Stimulated activated CD4-positive, alpha-beta T cell treated with anti-CD3 and anti-CD28 coated beads, Interleukin-15, amount 100 ng/mL, for 1 hour (primary cell): ENCODE data around the gene ADISSP.

Experiments
- DNase-seq, 2 donors: peaks; one replicate each; pipeline ENCODE4 v3.0.0-alpha.2; 2020; ENCODE audit warnings: low read depth in 1 of 2, low spot score in 1 of 2

The ADISSP gene

DNA sequence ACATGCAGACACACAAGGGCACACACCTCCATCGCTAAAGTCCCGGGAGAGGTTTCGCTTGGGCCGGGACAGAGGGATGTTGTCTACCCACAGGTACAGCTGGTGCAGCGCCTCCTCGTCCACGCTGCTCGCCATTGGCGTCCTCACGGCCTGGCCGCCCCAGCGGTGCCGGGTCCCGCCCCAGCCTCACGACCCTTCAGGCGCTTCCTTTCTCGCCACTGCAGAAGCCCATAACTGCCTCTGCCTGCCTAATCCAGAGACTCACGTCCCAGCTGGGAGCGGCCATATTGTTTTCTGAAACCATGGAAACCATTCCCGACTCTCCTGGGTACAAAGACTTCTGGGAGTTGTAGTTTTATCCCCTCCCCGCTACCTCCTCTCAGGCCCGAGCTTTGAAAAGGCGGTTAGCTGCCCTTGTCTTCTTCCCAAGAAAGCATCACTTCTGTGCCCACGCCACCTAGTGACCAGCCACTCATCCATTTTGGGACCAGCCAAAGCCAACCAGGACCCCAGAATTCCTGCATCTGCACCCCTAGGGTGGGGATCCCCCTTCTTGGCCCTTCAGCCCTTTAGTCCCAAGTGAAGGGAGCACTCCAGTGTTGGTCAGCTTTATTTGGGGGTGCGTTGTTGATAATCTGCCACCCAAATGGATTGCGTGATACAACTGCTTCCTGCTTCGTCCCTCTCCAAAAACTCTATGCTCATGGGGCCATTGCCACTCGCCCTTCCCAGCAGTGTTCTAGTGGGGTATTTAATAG is 13.8 kb upstream of the ADISSP start, which contains the start of gene SPEF1:
Gene SPEF1 (minus strand): TSS at position 296 of the 758 bp plus-strand sequence. CDS start 161 bp downstream, at position 135.
- no peak for DNase-seq

DNA sequence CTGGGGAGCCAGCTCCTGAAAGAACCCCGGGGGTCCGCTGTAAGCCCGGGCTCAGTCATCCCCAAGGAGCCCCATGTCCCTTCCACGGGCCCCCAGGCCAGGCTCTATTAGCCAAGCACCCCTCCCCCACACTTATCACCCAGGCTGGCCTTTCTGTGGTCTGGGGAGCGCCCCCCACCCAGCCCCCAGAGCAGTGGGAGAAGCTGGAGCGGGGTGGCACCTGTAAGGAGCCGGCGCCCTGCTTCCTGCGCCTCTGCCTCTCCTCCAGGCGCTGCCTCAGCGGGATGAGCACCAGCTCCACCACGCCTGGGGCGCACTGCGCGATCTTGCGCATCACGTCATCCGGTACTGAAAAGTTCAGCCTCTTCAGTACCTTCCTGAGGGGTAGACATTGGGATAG is 11.4 kb upstream of the ADISSP start:
- DNase-seq: no peak

DNA sequence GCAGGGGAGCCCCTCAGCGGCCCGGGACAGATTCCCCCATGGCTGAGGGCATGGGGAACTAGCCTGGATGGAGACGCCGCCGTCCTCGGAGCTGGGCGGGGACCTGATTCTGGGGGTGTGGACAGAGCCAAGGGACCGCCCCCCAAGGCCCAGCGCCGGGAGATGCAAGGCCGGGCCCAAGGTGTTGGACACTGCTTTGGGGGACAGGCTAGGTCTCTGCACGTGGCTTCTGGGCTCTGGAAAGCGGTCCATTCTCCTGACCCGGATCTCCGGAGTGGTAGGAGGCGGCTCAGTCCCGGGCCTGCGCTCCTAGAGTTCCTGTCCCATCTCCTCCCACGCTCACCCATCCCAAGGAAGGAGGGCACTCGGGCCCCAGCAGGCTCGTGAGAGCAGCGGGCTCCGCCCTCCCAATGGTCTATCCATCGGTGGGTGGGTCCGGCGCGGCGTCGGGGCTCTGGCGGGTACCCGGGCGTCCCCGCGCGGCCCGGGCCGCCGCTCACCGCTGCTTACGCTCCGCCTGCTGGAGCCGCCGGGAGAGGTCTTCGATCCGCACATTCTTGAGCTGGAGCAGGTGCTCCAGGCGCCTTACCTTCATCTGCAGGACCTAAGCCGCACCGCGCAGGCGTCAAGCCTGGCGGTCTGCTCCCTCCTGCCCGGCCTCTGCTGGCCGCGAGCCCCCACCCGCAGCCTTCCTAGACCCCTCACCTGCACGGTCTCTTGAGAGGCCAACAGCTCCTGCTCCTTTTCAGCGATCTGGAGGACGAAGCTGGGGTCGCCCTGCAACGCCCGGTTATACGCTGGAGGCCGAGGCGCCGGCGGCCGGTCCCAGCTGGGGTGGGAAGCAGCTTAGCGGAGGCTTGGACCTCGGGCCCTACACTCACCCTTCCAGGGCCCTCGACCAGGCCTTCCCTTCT is 10.4 kb upstream of the ADISSP start:
- peak in 1 of 2 donors; percentile 44 for DNase-seq

GRCh38 chr20:3777381-3777715 is 9.8 kb upstream of the ADISSP start:
- no peak for DNase-seq

DNA sequence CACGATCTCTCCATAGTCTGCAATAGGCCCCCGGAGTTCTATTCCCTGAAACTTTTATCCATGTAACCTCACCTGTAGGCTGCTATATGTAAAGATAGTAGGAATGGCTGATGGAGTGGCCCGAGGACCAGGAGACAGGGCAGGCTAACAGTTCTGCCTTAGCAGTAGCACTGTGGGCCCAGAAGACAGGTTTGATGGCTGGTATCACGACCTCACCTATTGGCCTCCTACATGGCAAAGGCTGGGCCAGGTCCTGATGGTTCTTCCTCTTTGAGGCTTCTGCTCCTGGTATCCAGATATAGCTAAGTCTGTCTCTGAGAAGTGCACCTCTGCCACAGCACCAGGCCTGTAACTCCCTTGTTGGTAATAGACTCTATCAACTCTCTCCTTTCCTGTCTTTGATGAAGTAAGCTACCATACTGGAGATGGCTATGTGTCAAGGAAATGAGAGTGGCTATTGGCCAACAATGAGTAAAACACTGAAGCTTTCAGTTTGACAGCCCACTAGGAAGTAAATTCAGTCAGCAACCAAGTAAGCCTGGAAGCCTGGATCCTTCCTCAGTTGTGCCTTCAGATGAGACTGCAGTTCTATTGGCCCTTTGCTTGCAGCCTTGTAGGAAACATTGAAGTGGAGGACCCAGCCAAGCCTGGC is 8.0 kb upstream of the ADISSP start:
- DNase-seq: no peak

GRCh38 chr20:3771552-3772058 is 4.1 kb upstream of the ADISSP start:
- no peak for DNase-seq

- DNase-seq: peak; percentile 53 to 62
Measured at GRCh38 chr20:3768342-3769130, 983 bp upstream of the ADISSP start.

GRCh38 chr20:3767110-3767426 is 485 bp downstream of the ADISSP start:
- no peak for DNase-seq

DNA sequence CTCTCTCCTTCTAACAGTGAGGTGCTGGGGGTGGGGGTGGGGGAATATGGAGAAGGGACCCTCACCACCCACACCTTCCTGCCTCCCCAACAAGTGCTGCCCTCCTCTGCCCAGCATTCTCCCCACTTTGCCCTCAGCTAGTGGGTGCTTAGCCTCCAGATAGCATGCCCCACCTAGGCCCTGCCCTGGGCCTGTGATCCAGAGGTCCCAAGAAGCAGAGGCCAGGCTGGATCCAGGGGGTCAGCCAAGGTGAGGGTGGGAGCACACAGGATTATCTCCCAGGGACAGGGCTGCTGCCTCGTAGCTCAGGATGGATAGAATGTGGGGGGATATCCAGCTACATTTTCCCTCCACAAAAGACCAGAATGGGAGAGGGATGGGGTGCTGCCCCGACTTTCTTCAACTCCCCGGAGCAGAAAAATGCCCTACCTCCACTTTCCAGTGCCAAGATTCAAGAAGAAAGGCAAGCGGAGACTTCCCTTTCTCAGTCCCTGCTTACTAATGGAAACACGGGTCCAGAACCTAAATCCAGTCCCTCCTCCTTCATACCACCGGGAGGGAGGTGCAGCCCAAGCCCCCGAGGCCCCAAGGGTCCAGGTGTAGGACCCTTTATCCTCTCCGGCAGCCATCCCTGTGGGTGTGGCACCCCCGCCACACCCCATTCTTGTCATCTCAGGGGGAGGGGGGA is 987 bp downstream of the ADISSP start:
- no peak for DNase-seq

- no peak for DNase-seq
Measured at GRCh38 chr20:3765171-3765882, 2.2 kb downstream of the ADISSP start.

- no peak for DNase-seq
Measured at GRCh38 chr20:3764659-3765058, 2.9 kb downstream of the ADISSP start.

DNA sequence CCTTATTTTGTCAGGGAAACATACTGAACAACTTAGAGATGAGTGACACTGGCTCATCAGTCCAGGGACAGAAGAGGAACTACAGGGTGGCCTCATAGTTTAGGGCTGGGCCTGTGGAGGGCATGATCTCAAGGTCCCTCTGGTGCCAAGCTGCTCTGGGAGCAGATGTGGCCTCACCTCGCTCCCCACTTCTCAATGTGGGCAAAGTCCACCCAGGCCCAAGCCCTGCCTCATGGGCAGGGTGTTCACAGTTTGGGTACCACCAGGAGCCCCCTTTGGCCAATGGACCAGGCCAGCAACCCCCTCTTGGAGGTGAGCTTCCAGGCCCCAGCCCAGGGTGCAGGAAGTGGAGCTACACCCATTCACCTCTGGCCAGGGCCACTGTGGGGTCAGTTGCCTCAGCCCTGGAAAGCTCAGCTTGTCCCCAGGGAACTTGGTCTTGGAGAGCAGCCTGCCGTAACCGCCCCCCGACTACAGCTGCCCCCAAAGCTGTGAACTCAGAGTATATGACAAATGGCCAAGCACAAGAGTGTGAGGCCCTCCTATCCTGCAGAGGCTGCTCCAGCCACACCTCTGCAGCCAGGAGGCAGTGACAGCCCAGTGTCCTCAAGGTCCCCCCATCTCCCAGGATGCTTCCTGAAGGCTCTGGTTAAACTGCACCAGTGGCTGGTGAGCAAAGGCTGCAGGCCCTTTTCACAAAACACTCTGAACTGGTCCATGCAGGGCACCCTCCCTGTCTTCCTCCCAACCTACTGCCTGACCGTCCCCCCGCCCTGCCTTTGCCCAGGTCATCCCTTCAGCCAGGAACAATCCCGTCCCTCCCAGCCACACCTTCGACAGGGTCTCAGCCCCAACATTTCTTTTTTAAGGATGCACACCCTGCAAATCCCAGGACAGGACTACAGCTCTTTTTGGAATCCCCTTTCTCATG is 3.6 kb downstream of the ADISSP start:
- DNase-seq: no peak

DNA sequence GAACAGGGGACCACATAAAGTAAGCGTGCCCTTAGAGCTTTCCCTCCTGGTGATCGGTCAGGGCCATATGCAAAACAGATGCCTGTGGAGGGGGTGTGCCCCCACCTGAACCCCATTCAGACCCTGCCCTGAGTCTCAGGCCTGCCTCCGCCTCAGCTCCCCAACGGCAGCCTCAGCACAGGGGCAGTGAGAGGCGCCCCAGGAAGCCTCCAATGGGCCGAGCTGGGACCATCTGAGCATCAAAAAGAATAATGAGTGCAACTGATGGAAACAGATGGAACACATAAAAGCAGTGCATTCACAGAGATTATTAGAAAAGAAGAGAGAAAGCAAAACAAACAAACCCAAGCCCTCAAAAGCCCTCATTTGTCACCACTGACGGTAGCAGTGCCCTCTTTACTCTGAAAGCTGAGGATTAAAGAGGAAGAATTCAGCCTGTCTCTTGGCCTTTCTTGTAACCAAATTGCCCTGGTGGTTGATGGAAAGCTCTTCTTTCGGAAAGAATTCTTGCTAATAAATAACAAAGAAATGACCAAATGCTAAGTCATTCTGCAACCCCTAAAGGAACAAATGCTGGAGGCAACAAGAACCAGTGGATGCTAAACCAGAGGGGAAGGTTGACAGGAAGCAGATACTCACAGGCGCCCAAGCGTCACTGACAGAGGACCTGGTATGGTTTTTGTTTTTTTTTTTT is 6.8 kb downstream of the ADISSP start:
- no peak for DNase-seq

DNA sequence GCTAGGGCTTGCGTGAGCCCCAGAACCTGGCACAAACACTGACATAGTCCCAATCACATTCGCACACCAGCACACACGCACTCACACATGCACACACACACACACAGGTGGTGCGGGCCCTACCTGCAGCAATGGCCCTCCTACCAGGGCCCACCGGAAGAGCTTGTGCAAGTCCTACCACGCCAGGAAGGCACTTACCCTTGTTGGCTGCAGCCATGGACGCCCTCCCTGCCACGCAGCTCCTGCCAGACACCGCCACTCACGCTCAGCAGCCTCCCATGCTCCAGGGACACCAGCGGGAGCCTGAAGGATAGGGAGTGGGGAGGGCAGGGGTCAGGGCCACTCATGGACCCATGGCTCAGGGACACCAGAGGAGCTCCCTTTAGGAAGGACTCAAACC is 7.7 kb downstream of the ADISSP start:
- DNase-seq: no peak

DNA sequence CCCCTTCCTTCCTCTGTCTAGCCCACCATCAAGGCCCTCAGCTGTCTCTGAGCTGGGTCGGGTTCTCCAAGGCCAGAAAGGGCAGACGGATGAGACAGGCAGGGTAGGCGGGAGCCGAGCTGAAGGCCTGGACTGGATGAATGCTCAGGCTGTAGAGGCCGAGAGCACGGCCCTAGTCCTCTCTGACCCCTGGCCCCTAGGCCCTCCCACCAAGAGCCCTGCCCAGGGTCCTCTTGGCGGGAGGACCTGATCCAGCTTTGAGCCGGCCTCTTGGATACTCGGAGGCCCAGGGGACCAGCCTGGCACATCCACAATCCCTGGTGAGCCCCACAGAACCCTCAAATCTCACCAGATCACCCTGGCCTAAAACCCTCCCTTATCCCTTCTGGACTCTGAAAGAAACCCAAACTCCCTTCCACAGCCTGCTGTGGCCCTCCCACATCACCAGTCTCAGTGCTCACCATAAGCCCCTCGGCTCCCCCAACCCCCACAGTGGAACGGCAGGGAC is 8.2 kb downstream of the ADISSP start:
- DNase-seq: no peak

- no peak for DNase-seq
Measured at GRCh38 chr20:3758566-3758965, 9.0 kb downstream of the ADISSP start.

GRCh38 chr20:3757268-3757667 is 10.3 kb downstream of the ADISSP start:
- DNase-seq: no peak
